NCI-H146 treated with DMSO at 0.1 percent for 48 hours (cell line): ENCODE data around the gene G3BP1.
"Not testable (repeated sequence)": the region's sequence is repeated elsewhere in the genome, so short reads cannot be mapped to it uniquely, and the experiment has no call there.

ENCODE experiments used
- DNase-seq: peaks from one replicate; lab custom pipeline; 2025; ENCODE audit not compliant: unreplicated experiment; lab: John Stamatoyannopoulos, UW

The G3BP1 gene

GRCh38 chr5:151793358-151793757 lies 21.6 kb downstream of the G3BP1 start:
- DNase-seq = no peak

- no peak for DNase-seq
These were observed 23.7 kb downstream of the G3BP1 start for GRCh38 chr5:151795426-151795825.

GRCh38 chr5:151798674-151799073 lies 26.9 kb downstream of the G3BP1 start:
- no peak for DNase-seq

GRCh38 chr5:151799407-151799806 lies 27.7 kb downstream of the G3BP1 start:
- DNase-seq = no peak

GRCh38 chr5:151800532-151800931 lies 28.8 kb downstream of the G3BP1 start:
- no peak for DNase-seq

- DNase-seq = no peak
These were observed 33.9 kb downstream of the G3BP1 start for GRCh38 chr5:151805414-151806223.

GRCh38 chr5:151808451-151809169 lies 36.9 kb downstream of the G3BP1 start:
- no peak for DNase-seq

GRCh38 chr5:151810449-151810848 lies 38.7 kb downstream of the G3BP1 start:
- DNase-seq = no peak

GRCh38 chr5:151810897-151811296 lies 39.1 kb downstream of the G3BP1 start:
- no peak for DNase-seq

GRCh38 chr5:151811593-151812321 lies 40.0 kb downstream of the G3BP1 start:
- no peak for DNase-seq

- DNase-seq = no peak
These were observed 41.1 kb downstream of the G3BP1 start for GRCh38 chr5:151812757-151813309.

- DNase-seq = no peak
These were observed 43.3 kb downstream of the G3BP1 start for GRCh38 chr5:151815051-151815450.

- DNase-seq = no peak
These were observed 48.1 kb downstream of the G3BP1 start for GRCh38 chr5:151819830-151820229.

- DNase-seq = no peak
These were observed 48.5 kb downstream of the G3BP1 start for GRCh38 chr5:151820271-151820670.

GRCh38 chr5:151820903-151821302 lies 49.1 kb downstream of the G3BP1 start:
- DNase-seq = no peak

GRCh38 chr5:151822141-151822540 lies 50.4 kb downstream of the G3BP1 start:
- no peak for DNase-seq

GRCh38 chr5:151825445-151825844 lies 53.7 kb downstream of the G3BP1 start:
- peak; percentile 13 for DNase-seq

GRCh38 chr5:151829370-151829769 lies 57.6 kb downstream of the G3BP1 start:
- DNase-seq = no peak

GRCh38 chr5:151832843-151833242 lies 61.1 kb downstream of the G3BP1 start:
- DNase-seq = not testable (repeated sequence)

GRCh38 chr5:151846765-151847164 lies 75.0 kb downstream of the G3BP1 start:
- no peak for DNase-seq

GRCh38 chr5:151847871-151848270 lies 76.1 kb downstream of the G3BP1 start:
- DNase-seq = no peak
